HCT116 (cell line): Measurements from ENCODE around the gene HBE1.

Source experiments
- EZH2 ChIP-seq: fragments of 200-600 bp; sonication (generic); IDR thresholded peaks from 2 replicates; pipeline ENCODE4 v1.6.1; 2017; ENCODE audit warnings: antibody characterized with exemption, mixed run types
- POLR2A ChIP-seq: IDR thresholded peaks from 2 replicates; pipeline ENCODE4 v1.7.0; 2011; ENCODE audit warnings: borderline replicate concordance; ENCODE audit not compliant: insufficient read depth, insufficient read length; ENCODE audit errors: extremely low read depth
- POLR2AphosphoS5 ChIP-seq: IDR thresholded peaks from 2 replicates; pipeline ENCODE4 v1.6.1; 2011; ENCODE audit warnings: mild to moderate bottlenecking, low read depth, low read length, moderate library complexity
- SP1 ChIP-seq: IDR thresholded peaks from 2 replicates; pipeline ENCODE4 v1.6.1; 2012; ENCODE audit warnings: low read depth
- ZFX ChIP-seq: fragments of 450-650 bp; IDR thresholded peaks from 2 replicates; pipeline ENCODE4 v1.6.1; 2017
- TF ChIP-seq, protein P1 (sequence below), 3 experiments: fragments of 200-600 bp in 1 of 3; sonication (generic) in 1 of 3; IDR thresholded peaks in 2 of 3; conservative IDR thresholded peaks in 1 of 3; 2 replicates each; pipeline ENCODE4 v1.5.1; 2012 to 2017; ENCODE audit warnings: low read depth in 2 of 3, low read length in 2 of 3, antibody characterized with exemption in 1 of 3, borderline replicate concordance in 1 of 3, control low read depth in 1 of 3, mild to moderate bottlenecking in 1 of 3, mixed read lengths in 1 of 3, mixed run types in 1 of 3, moderate library complexity in 1 of 3; ENCODE audit not compliant: insufficient read depth in 1 of 3

DNA sequence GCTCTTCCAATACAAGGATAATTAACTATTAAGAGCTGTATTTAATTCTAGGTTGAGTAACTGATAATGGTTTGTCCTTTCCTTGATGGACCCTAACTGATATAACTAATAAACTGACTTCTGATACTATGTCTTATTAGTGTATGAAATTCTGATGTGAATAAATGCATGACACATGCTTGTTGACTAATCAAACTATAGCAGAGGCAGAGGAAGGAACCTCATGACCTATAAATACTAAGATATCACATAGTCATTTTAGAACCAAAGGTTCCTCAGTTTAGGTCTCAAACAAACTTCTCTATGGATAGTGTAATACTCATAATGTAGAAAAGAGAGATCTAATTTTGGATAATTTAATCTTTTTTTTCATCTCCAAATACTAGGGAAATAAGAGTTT is 30.7 kb downstream of the HBE1 start:
- TF ChIP-seq POLR2A (no peak), ZFX (no peak), SP1 (no peak), POLR2AphosphoS5 (no peak), EZH2 (no peak)
- TF ChIP-seq, protein P1, sequence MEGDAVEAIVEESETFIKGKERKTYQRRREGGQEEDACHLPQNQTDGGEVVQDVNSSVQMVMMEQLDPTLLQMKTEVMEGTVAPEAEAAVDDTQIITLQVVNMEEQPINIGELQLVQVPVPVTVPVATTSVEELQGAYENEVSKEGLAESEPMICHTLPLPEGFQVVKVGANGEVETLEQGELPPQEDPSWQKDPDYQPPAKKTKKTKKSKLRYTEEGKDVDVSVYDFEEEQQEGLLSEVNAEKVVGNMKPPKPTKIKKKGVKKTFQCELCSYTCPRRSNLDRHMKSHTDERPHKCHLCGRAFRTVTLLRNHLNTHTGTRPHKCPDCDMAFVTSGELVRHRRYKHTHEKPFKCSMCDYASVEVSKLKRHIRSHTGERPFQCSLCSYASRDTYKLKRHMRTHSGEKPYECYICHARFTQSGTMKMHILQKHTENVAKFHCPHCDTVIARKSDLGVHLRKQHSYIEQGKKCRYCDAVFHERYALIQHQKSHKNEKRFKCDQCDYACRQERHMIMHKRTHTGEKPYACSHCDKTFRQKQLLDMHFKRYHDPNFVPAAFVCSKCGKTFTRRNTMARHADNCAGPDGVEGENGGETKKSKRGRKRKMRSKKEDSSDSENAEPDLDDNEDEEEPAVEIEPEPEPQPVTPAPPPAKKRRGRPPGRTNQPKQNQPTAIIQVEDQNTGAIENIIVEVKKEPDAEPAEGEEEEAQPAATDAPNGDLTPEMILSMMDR (IDR thresholded peaks at IDR 0.05 in 2 of 3, conservative IDR thresholded peaks at IDR 0.05 in 1 of 3; ENCODE audit: borderline replicate concordance in 1 of 3, insufficient read depth in 1 of 3, low read depth in 2 of 3, low read length in 2 of 3): no peak
